ENCODE data around the gene OR52E2. TPM values are rescaled to one million over a fixed set of nuclear protein-coding genes. Genes with fewer than 3 reads are reported as not detected.
"Not testable (repeated sequence)": the region's sequence is repeated elsewhere in the genome, so short reads cannot be mapped to it uniquely, and the experiment has no call there.

Gene OR52E2
- total RNA-seq (2014; rRNA removed): not detected in 2 replicates
- not detected for polyA plus RNA-seq (2012)

GRCh38 chr11:5059391-5059790, at the start of gene OR52E2:
Gene OR52E2 (minus strand): TSS chr11:5059627. CDS start chr11:5059627, 0 bp downstream.
- no peak for DNase-seq (ENCODE audit: low read depth)

- DNase-seq (ENCODE audit: low read depth): no peak
Measured at GRCh38 chr11:5107285-5107684, 47.9 kb upstream of the OR52E2 start.

- no peak for DNase-seq (ENCODE audit: low read depth)
Measured at GRCh38 chr11:5103066-5103465, 43.6 kb upstream of the OR52E2 start.

GRCh38 chr11:5102246-5102645, 42.8 kb upstream of the OR52E2 start:
- no peak for DNase-seq (ENCODE audit: low read depth)

GRCh38 chr11:5096011-5096410, 36.6 kb upstream of the OR52E2 start:
- no peak for DNase-seq (ENCODE audit: low read depth)

GRCh38 chr11:5092821-5093585, 33.6 kb upstream of the OR52E2 start:
- no peak for DNase-seq (ENCODE audit: low read depth)

- no peak for DNase-seq (ENCODE audit: low read depth)
Measured at GRCh38 chr11:5090668-5091067, 31.2 kb upstream of the OR52E2 start.

GRCh38 chr11:5088556-5088955, 29.1 kb upstream of the OR52E2 start:
- no peak for DNase-seq (ENCODE audit: low read depth)

- no peak for DNase-seq (ENCODE audit: low read depth)
Measured at GRCh38 chr11:5083602-5084001, 24.2 kb upstream of the OR52E2 start.

- no peak for DNase-seq (ENCODE audit: low read depth)
Measured at GRCh38 chr11:5081405-5081804, 22.0 kb upstream of the OR52E2 start.

- no peak for DNase-seq (ENCODE audit: low read depth)
Measured at GRCh38 chr11:5071799-5072198, 12.4 kb upstream of the OR52E2 start.

- DNase-seq (ENCODE audit: low read depth): no peak
Measured at GRCh38 chr11:5069272-5069671, 9.8 kb upstream of the OR52E2 start, which contains the start of gene OR52E1. Gene OR52E1 (plus strand): TSS chr11:5069572.

GRCh38 chr11:5065027-5065426, 5.6 kb upstream of the OR52E2 start:
- no peak for DNase-seq (ENCODE audit: low read depth)

- not testable (repeated sequence) for DNase-seq (ENCODE audit: low read depth)
Measured at GRCh38 chr11:5058679-5059078, 748 bp downstream of the OR52E2 start.

GRCh38 chr11:5046754-5047330, 12.6 kb downstream of the OR52E2 start:
- DNase-seq (ENCODE audit: low read depth): no peak

- DNase-seq (ENCODE audit: low read depth): no peak
Measured at GRCh38 chr11:5046226-5046625, 13.2 kb downstream of the OR52E2 start, which contains the start of gene OR52J3. Gene OR52J3 (plus strand): TSS chr11:5046526. CDS start chr11:5046526, 0 bp downstream.

GRCh38 chr11:5043380-5043779, 16.0 kb downstream of the OR52E2 start:
- peak; percentile 3 for DNase-seq (ENCODE audit: low read depth)

GRCh38 chr11:5042091-5042490, 17.3 kb downstream of the OR52E2 start:
- no peak for DNase-seq (ENCODE audit: low read depth)

GRCh38 chr11:5040876-5041275, 18.6 kb downstream of the OR52E2 start:
- DNase-seq (ENCODE audit: low read depth): no peak

GRCh38 chr11:5038341-5038740, 21.1 kb downstream of the OR52E2 start:
- DNase-seq (ENCODE audit: low read depth): no peak

GRCh38 chr11:5037926-5038325, 21.5 kb downstream of the OR52E2 start:
- DNase-seq (ENCODE audit: low read depth): no peak

- peak; percentile 9 for DNase-seq (ENCODE audit: low read depth)
Measured at GRCh38 chr11:5036669-5037068, 22.8 kb downstream of the OR52E2 start.

- no peak for DNase-seq (ENCODE audit: low read depth)
Measured at GRCh38 chr11:5021996-5022395, 37.4 kb downstream of the OR52E2 start.
